ENCODE results near the gene PCDH9.

The PCDH9 gene

GRCh38 chr13:67156723-67157060 lies 73.4 kb downstream of the PCDH9 start:
- no peak for DNase-seq (ENCODE audit: low read depth in 3 of 3)

GRCh38 chr13:67155898-67156722 lies 74.0 kb downstream of the PCDH9 start:
- no peak for DNase-seq (ENCODE audit: low read depth in 3 of 3)

- DNase-seq (ENCODE audit: low read depth in 3 of 3), result no peak
Measured at GRCh38 chr13:67152085-67152484, 78.1 kb downstream of the PCDH9 start.

GRCh38 chr13:67151652-67152051 lies 78.5 kb downstream of the PCDH9 start:
- DNase-seq (ENCODE audit: low read depth in 3 of 3), result no peak

GRCh38 chr13:67150608-67151007 lies 79.5 kb downstream of the PCDH9 start:
- DNase-seq (ENCODE audit: low read depth in 3 of 3), result no peak

- DNase-seq (ENCODE audit: low read depth in 3 of 3), result no peak
Measured at GRCh38 chr13:67148161-67148571, 82.0 kb downstream of the PCDH9 start.

GRCh38 chr13:67147342-67148133 lies 82.6 kb downstream of the PCDH9 start:
- DNase-seq (ENCODE audit: low read depth in 3 of 3), result no peak

GRCh38 chr13:67146523-67147130 lies 83.5 kb downstream of the PCDH9 start:
- DNase-seq (ENCODE audit: low read depth in 3 of 3), result no peak

GRCh38 chr13:67145950-67146349 lies 84.2 kb downstream of the PCDH9 start:
- DNase-seq (ENCODE audit: low read depth in 3 of 3), result no peak

GRCh38 chr13:67143544-67144115 lies 86.5 kb downstream of the PCDH9 start:
- no peak for DNase-seq (ENCODE audit: low read depth in 3 of 3)

- no peak for DNase-seq (ENCODE audit: low read depth in 3 of 3)
Measured at GRCh38 chr13:67140006-67140405, 90.1 kb downstream of the PCDH9 start.

- DNase-seq (ENCODE audit: low read depth in 3 of 3), result no peak
Measured at GRCh38 chr13:67139551-67139950, 90.6 kb downstream of the PCDH9 start.

GRCh38 chr13:67138970-67139369 lies 91.2 kb downstream of the PCDH9 start:
- no peak for DNase-seq (ENCODE audit: low read depth in 3 of 3)

GRCh38 chr13:67137044-67137735 lies 92.9 kb downstream of the PCDH9 start:
- no peak for DNase-seq (ENCODE audit: low read depth in 3 of 3)

GRCh38 chr13:67136157-67136556 lies 94.0 kb downstream of the PCDH9 start:
- no peak for DNase-seq (ENCODE audit: low read depth in 3 of 3)

GRCh38 chr13:67135356-67135755 lies 94.8 kb downstream of the PCDH9 start:
- no peak for DNase-seq (ENCODE audit: low read depth in 3 of 3)

GRCh38 chr13:67134417-67135129 lies 95.6 kb downstream of the PCDH9 start:
- no peak for DNase-seq (ENCODE audit: low read depth in 3 of 3)

- DNase-seq (ENCODE audit: low read depth in 3 of 3), result no peak
Measured at GRCh38 chr13:67133476-67133875, 96.7 kb downstream of the PCDH9 start.

- DNase-seq (ENCODE audit: low read depth in 3 of 3), result no peak
Measured at GRCh38 chr13:67131393-67131792, 98.7 kb downstream of the PCDH9 start.

GRCh38 chr13:67130444-67130843 lies 99.7 kb downstream of the PCDH9 start:
- DNase-seq (ENCODE audit: low read depth in 3 of 3), result no peak

GRCh38 chr13:67128136-67128535 lies 102.0 kb downstream of the PCDH9 start:
- no peak for DNase-seq (ENCODE audit: low read depth in 3 of 3)

Data from stimulated activated CD4-positive, alpha-beta T cell treated with anti-CD3 and anti-CD28 coated beads, TNF-alpha, amount 100 ng/mL, for 48 hours (primary cell).